Activated CD4-positive, alpha-beta T cell treated with anti-CD3 and anti-CD28 coated beads, Interleukin-2, amount 50 U/mL, for 48 hours (primary cell): Measurements from ENCODE around the gene CD300LD.

ENCODE experiments used
- DNase-seq, 2 experiments: peaks; one replicate each; pipeline ENCODE4 v3.0.0-alpha.2; 2020

The CD300LD gene

GRCh38 chr17:74543406-74543805 is 48.7 kb downstream of the CD300LD start:
- no peak for DNase-seq

- no peak for DNase-seq
These were observed 49.2 kb downstream of the CD300LD start for GRCh38 chr17:74542727-74543383.

GRCh38 chr17:74542166-74542565 is 49.9 kb downstream of the CD300LD start:
- no peak for DNase-seq

- no peak for DNase-seq
These were observed 50.6 kb downstream of the CD300LD start for GRCh38 chr17:74541176-74542111.

GRCh38 chr17:74539281-74539820 is 52.7 kb downstream of the CD300LD start:
- no peak for DNase-seq

GRCh38 chr17:74536890-74537289 is 55.2 kb downstream of the CD300LD start:
- no peak for DNase-seq

GRCh38 chr17:74532115-74532514 is 60.0 kb downstream of the CD300LD start:
- DNase-seq, result no peak

GRCh38 chr17:74531231-74531761 is 60.8 kb downstream of the CD300LD start, which contains the start of gene CD300LB:
TSS of gene CD300LB (minus strand) at chr17:74531475. CDS start at chr17:74531350, 125 bp downstream.
- DNase-seq, result no peak

- DNase-seq, result no peak
These were observed 61.3 kb downstream of the CD300LD start for GRCh38 chr17:74530831-74531150.
